AML-193 (cell line): ENCODE data around the gene SORBS1.
A peak's percentile ranks its signal among the peaks of the same experiment; 100 is the strongest.
"Not testable (repeated sequence)": the region's sequence is repeated elsewhere in the genome, so short reads cannot be mapped to it uniquely, and the experiment has no call there.

Source experiments
- DNase-seq, 2 experiments: peaks; one replicate each; lab custom pipeline; 2025; lab: John Stamatoyannopoulos, UW

Gene SORBS1

DNA sequence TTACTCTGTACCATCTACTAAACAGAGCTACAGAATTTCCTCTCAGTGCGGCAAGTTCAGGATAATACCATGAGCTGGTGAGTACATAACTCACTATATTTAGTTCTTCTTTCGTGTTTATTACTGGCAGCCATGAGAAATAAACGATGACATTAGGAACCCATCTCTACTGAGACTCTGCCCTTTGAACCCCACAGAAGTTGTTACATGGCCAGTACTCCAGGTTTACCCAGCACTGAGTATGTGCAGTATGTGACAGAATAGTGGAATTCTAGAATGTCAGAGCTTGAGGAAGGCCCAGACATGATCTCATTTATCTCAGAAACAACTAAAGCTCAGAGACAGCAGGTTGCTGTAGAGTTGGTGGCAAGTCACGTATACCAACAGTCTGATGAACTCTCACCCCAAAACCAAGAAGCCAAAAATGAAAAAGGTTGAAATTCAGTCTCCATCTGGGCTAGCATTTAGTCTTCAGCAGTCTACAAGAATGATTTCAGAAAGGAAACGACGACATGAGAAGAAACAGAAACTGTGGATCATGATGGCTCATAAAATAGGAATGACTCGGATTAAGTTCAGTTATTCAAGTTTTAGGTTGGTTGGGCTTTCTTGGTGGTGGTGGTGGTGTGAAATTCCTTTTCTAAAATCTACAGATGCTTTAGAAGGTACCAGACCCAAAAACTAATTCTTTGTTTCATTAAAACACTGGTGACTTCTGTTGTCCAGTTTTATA, 78.5 kb downstream of the SORBS1 start:
- no peak for DNase-seq

DNA sequence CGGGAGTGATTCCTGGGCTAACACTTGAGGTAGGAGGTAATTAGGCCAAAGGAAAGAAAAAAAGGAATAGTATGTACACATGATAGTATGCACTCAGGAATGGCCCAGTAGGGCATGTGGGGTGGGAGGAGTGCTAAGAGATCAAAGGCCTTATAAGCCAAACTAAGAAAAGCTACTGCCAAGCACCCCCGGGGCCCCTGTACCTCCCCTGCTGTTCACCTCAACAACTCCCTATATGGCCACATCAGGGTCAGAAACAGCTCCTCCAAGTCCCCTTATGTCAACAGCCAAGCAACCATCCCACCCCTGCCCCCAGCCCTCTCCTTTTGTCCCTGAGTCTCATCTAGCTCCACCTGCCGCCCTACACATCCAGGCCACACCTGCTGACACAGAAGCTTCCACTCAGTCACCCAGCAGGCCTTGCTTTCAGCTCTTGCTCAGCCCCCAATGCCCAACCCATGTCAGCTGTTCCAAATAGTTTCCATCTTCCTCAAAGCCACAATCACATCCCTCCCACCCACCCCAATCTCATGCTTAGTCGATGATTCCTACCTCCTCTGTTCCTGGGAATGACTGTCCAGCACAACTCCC, 80.2 kb downstream of the SORBS1 start:
- DNase-seq = no peak

GRCh38 chr10:95480102-95480900, 80.9 kb downstream of the SORBS1 start:
- DNase-seq = no peak

- no peak for DNase-seq
These were observed 82.2 kb downstream of the SORBS1 start for GRCh38 chr10:95478935-95479334.

- DNase-seq = no peak
These were observed 83.0 kb downstream of the SORBS1 start for GRCh38 chr10:95478185-95478584.

- DNase-seq = no peak
These were observed 84.0 kb downstream of the SORBS1 start for GRCh38 chr10:95477175-95477520.

DNA sequence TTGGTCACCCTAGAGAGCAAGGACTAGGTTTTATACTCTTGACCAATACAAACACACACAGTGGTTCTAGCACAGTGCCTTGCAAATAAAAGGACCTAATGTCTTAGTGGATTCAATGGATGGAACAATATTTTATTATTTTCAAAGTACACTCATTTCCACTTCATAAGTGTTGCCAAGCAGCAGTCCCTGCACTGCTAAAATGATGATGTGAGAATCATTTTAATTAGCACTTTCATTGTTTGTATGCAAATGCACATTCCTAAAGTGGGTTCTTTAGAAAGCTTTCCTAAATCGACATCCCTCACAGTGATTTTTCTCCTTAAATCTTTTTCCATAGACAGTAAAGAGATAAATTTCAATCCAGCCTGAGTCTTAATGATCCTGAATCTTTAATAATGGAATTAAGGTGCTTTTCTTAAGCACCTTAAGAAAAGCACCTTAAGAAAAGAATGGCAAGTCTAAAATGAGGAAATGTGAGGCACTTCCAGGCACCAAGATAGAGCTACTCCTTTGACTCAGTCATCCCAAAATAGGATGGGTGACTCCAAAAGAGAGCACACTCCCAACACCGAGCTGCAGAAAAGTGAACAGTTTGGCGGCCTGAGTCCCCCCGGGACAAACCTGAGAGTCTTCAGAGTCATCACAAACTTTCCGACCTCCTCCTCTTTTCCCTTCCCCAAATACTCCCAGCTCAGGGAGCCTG, 84.5 kb downstream of the SORBS1 start:
- no peak for DNase-seq

DNA sequence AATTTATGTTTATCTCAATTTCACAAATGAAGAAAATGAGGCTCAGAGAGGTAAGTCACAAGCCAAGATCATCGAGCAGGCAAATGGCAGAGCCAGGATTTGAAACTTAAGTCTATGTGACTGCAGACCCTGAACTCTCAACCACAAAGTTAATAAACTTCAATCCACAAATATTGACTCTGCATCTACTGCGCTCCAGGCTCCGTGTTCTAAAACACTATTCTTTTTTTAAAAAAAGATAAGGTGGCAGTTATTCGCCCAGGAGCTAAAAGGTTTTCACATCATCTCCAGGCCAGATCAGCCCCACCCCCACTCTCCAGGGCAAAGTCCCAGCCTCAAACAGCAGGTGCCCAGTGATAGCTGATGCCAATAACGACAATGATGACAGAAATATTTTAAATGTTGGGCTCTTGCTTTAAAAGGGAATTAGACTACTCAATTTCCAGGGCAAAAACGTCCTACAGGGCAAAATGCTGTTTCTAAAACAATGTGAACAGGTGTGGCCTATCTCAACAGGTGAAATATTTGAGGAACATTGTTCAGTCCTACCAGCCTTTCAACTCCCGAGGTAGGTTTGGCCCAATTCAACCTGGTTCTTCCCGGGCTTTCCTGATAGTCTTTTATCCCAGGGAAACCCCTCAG, 85.2 kb downstream of the SORBS1 start:
- DNase-seq = no peak

- DNase-seq = no peak
These were observed 86.2 kb downstream of the SORBS1 start for GRCh38 chr10:95475003-95475383.

GRCh38 chr10:95474228-95475002, 86.8 kb downstream of the SORBS1 start:
- DNase-seq = no peak

DNA sequence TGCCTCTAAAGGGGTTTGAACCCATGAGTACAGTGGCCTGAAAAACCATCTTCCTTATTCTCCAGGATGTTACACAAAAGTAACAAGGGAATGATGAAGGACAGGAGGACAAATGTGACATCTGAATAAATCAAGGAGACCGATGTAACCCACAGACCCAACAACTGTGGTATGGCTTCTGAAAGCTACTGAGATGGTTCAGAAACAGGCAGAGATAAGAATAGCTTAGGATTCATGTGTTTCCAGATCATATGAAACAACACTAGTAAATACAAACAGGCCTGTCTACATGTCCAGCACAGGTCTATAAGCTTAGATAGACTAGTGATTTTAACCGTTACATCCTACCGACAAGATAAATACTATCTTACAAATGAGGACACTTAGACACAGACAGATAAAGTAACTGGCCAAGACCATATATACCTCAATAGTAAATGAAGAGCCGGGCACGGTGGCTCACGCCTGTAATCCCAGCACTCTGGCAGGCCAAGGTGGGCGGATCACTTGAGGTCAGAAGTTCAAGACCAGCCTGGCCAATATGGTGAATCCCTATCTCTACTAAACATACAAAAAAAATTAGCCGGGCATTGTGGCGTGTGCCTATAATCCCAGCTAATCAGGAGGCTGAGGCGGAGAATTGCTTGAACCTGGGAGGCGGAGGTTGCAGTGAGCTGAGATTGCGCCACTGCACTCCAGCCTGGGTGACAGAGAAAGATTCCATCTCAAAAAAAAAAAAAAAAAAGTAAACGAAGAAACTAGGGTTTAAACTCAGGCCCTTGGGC, 88.7 kb downstream of the SORBS1 start:
- DNase-seq = no peak

- no peak for DNase-seq
These were observed 91.5 kb downstream of the SORBS1 start for GRCh38 chr10:95469676-95470075.

DNA sequence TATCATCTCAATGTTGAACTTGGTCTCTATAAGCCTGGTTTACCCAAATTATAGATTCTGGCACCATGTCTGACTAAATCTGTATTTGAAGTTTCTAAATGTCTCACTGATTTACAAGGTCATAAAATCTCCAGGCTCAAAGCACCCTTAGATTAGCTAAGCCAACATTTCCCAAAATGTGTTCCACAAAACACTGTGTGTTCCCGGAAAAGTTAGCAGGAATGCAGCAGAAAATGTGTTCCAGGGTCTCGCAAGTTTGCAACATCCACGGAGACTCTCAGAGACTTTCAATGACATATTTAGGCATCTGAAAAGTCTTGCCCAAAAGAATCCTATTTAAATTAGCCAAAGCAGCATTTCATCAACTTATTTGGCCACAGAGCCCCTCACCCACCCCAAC, 91.9 kb downstream of the SORBS1 start:
- DNase-seq = no peak

DNA sequence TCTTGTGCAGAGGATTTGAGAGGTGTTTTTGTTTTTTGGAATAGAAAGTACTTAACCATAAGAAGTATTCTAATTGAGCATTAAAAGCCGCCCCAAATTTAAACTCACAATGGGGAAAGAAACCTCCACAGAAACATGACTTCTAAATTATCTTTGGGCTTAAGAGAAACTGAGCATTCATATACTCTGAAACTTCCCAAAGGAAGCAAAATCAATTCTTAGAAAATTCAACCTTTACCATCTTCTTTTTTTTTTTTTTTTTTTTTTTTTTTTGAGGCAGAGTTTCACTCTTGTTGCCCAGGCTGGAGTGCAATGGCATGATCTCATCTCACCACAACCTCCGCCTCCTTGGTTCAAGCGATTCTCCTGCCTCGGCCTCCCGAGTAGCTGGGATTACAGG, 93.5 kb downstream of the SORBS1 start:
- not testable (repeated sequence) for DNase-seq

DNA sequence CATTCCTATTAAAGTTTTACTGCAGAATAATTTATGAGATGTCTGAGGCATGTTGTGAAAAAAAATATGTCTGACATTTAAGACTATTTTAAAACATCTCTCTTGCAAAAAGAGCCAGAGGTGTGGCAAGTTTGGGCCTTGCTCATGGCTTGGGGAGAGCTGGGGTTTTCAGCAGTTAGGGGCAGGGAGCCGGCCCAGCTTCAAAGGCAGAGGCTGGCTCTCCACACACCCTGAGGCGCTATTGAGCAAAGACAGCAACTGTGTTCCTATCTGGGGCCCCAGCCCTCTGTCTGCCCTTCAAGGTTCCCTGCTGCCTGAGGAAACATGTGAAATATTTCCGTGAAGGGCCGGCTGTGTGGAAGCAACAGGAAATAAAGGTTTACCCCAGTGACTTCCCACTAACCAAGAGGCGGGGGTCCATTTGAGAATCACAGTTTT, 94.0 kb downstream of the SORBS1 start:
- DNase-seq = peak; percentile 84 to 87

GRCh38 chr10:95466436-95466835, 94.7 kb downstream of the SORBS1 start:
- DNase-seq = peak in 1 of 2 experiments; percentile 12

GRCh38 chr10:95464280-95464679, 96.9 kb downstream of the SORBS1 start:
- no peak for DNase-seq

- no peak for DNase-seq
These were observed 98.2 kb downstream of the SORBS1 start for GRCh38 chr10:95462740-95463667.

- DNase-seq = no peak
These were observed 99.6 kb downstream of the SORBS1 start for GRCh38 chr10:95461611-95462010.
